D721Med (cell line): ENCODE measurements around the gene RRBP1.

ENCODE experiments used
- DNase-seq: peaks from one replicate; pipeline ENCODE4 v3.0.0; 2011; ENCODE audit warnings: low spot score; ENCODE audit not compliant: insufficient read length
- FAIRE-seq: peaks from 2 replicates; lab custom pipeline; 2011; peaks lifted over from hg19 to GRCh38; lab: Jason Lieb, UNC
- CTCF ChIP-seq: IDR thresholded peaks from 2 replicates; pipeline ENCODE4 v1.5.1; 2012; ENCODE audit warnings: mild to moderate bottlenecking, control low read depth; ENCODE audit not compliant: insufficient read depth; ENCODE audit errors: missing control alignments

The RRBP1 gene

DNA sequence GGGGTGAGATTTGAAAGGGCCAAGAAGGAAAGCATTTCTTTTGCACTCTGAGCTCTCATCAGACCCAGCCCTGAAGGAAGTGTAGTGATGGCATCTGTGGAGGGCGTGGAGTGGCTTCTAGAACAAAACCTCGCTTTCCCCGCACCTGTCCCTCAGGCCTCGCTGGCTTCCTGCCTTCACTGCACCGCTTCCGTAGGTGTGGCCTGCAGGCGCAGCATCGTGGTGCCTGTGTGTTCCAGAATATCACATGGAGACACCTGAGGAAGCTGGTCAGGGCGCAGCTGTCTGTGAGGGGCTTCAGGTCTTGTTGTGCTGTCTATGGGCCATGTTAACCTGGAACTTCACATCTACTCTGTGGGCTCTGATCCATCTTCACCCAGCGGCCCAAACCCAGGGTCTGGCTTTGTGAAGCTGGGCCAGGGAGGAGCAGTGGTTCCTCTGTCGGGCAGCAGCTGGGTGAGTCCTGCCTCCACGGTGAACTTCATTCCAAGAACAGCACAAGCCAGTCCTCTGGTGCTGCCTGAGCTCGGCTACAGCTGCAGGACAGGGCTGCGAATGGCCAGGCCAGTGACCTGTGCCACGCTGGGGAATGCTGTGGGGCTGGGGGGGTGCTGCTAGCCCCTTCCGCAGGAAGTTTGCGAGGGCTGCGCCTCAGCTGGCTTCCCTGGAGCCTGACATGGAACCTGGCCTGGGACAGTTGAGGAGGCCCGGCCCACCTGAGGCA is 71.3 kb downstream of the RRBP1 start:
- FAIRE-seq = no peak
- DNase-seq = no peak
- TF ChIP-seq CTCF = no peak

- no peak for TF ChIP-seq CTCF
- no peak for FAIRE-seq
- DNase-seq = no peak
These were observed 72.1 kb downstream of the RRBP1 start for GRCh38 chr20:17609811-17610377.

DNA sequence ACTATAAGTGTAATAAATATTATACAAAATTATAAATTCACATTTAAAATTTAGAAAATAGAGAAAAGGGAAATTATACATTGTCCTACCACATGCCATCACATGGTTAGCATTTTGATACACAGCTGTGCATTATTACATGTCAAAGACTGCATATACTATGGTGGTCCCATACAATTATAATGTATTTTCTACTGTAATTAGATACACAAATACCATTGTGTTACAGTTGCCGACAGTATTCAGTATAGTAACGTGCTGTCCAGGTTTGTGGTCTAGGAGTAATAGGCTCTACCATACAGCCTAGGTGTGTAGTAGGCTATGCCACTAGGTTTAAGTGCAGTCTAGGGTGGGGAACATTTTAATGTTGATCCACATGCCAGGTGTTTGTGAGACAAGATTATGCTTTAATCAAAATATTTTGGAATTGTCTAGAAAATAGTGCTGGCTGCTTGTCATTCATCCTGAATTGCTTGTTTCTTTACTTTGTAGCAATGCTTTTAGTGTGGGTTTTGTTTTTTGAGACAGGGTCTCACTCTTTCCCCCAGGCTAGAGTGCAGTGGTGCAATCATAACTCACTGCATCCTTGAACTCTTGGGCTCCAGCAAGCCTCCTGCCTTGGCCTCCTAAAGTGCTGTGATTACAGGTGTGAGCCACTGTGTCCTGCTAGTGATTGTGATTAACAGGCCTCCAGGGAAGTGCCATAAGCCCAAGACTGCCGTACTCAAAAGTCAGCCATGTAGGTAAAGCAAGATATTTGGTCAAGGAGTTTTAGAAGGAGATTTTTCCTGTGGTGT is 73.1 kb downstream of the RRBP1 start:
- FAIRE-seq (no peak), DNase-seq (no peak)
- no peak for TF ChIP-seq CTCF

GRCh38 chr20:17606001-17606400 is 76.0 kb downstream of the RRBP1 start:
- no peak for TF ChIP-seq CTCF
- DNase-seq (no peak), FAIRE-seq (no peak)

GRCh38 chr20:17605131-17605660 is 76.8 kb downstream of the RRBP1 start:
- TF ChIP-seq CTCF = no peak
- DNase-seq = no peak
- FAIRE-seq = no peak

DNA sequence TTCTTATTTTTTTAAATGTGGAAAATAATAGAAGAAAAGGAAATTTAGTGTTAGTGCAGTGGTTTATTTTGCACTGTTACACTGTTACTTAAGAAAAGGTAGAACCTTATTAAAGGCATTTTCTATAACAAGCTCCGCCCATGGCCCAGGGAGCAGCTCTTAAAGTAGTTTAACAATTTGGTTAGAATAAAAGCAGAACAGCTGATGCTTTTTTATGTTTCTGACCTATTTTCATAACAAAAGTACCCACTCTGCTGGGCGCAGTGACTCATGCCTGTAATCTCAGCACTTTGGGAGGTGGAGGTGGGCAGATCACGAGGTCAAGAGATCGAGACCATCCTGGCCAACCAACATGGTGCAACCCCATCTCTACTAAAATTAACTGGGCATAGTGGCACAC is 79.5 kb downstream of the RRBP1 start:
- FAIRE-seq (no peak), DNase-seq (no peak)
- TF ChIP-seq CTCF = no peak
